Stimulated activated CD8-positive, alpha-beta memory T cell treated with anti-CD3 and anti-CD28 coated beads, Interleukin-7, amount 100 ng/mL, for 4 hours (primary cell): ENCODE data around the gene ARMH4.

Experiments used
- DNase-seq, 2 donors: peaks; one replicate each; pipeline ENCODE4 v3.0.0-alpha.2; 2020; ENCODE audit warnings: low read depth in 2 of 2

ARMH4 gene

DNA sequence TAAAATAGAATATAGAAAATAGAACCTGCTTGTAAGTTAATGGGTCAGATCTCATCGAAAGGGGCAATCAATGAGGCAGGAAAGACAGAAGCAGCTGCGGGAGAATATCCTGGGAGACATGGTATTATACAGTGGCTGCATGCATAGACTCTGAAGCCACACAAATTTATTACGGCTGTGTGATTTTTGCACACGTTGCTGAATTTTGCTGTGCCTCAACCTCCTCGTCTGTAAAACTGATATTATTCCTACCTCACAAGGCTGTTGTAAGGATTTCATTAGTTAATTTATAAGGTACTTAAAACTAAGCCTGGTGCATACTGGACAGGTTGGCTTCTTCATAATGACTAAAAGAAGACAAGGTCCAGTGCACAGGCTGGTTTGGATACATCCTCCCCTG is 52.3 kb downstream of the ARMH4 start:
- DNase-seq: no peak

DNA sequence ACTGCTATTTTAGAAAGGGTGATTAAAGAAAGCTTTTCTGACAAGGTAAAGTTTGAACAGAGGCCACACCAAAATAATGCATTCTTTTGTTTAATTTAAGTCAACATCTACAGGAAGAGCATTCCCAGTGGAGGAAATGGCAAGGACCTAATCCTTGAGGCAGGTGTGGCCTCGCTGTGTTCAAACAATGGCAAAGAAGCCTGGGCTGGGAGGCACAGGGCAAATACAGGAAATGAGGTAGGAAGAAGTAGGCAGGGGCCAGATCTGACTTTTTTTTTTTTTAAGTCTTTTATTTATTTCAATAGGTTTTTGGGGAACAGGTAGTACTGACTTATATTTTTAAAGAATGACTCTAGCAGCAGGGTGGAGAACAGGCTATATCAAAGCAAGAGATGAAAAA is 53.5 kb downstream of the ARMH4 start:
- no peak for DNase-seq

DNA sequence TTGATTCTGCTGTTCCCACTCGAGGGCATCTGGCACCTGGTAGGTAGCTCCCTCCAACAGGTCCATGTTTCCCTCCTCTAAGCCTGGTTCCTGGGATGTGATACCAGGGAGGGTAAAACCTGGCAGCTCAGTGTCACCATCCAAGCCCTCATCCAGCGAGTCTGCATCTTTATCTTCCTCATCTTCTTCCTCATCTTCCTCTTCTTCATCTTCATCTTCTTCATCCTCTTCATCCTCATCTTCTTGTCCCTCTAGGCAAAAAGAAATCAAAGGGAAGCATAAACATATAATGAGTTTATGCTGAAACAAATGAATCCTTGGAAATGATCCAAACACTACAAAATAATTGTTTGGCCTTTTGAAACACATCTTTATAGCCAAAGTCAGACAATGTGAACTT is 55.3 kb downstream of the ARMH4 start:
- no peak for DNase-seq

DNA sequence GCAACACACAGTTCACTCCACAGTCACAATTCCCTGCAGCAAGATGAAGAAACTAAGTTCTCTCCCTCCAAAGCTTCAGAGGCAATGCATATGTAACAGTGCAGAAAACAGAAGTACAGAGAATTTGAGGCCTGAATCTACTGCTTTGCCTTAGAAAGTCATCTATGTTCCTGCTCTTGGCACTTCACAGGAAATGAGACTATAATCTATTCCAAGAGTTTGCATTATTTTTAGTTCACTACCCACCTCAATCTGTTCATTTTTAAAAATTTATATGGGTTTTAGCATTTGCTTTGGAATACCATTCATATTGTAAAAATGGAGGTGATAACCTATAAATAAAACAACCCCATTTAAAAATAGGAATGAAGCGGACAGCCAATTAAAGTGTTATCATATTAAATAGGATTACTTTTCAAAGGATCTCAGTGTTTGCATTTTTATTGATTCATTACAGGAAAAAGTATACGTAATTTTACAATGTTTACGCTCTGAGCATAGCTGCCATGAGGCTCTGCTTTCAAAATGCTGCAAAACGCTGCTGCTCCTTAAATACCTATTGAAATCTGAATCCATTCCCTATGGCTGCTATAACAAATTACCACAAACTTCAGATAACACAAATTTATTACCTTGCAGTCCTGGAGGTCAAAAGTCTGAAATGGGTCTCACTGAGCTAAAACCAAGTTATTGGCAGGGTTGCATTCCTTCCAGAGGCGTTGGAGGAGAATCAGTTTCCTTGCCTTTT is 60.0 kb downstream of the ARMH4 start:
- DNase-seq: no peak

DNA sequence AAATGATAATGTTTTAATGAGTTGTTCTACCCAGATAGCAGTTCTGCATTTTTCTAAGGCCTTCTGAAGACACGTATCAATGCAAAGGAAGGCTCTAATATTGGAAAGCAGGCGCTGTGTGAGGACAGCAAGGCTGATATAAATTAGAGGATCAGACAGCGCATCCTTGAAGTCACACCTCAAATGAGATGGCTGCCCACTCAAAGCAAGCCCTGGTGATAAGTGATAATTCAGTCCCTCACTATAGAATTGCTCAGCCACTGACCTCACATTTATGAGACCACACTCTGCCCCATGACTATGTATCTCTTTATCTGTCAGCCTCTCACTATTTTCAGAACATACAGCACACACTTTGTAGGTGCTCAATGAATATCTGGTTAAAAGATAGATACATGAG is 62.4 kb downstream of the ARMH4 start:
- no peak for DNase-seq

DNA sequence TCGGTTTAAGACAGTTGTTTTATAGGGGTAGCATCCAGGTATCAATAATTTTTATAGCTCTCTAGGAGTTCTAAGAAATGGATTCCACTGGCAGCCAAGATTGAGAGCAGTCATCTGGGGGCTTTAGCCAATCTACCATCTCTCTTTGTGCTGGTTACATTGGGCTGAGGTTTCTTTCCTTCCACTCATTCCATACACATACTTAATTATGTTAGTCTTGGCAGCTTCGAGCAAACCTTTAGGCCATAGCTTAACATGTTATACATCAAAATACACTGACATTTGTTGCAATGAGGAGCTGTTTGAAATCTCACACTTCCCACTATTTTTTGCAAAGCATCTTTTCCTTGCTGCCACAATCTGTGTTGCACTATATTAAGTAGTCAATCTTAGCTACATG is 63.1 kb downstream of the ARMH4 start:
- no peak for DNase-seq

DNA sequence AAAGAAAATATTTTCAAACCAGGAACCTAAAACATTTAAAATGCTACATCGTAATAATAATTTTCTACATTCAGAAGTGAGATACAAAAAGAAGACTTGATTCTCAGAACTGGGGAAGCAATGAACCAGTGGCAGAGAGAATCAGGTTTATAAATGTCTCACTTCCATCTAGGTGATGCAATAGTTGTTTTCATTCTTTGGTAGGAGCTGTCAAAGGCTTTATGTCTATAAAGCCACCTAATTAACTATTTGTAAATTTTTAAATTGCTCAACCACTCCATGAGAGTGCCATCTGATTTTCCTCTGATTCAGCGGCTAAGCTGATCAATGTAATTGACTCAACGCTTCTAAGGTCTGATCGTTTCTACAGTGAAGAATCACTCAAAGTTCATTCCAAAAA is 66.1 kb downstream of the ARMH4 start:
- DNase-seq: no peak

DNA sequence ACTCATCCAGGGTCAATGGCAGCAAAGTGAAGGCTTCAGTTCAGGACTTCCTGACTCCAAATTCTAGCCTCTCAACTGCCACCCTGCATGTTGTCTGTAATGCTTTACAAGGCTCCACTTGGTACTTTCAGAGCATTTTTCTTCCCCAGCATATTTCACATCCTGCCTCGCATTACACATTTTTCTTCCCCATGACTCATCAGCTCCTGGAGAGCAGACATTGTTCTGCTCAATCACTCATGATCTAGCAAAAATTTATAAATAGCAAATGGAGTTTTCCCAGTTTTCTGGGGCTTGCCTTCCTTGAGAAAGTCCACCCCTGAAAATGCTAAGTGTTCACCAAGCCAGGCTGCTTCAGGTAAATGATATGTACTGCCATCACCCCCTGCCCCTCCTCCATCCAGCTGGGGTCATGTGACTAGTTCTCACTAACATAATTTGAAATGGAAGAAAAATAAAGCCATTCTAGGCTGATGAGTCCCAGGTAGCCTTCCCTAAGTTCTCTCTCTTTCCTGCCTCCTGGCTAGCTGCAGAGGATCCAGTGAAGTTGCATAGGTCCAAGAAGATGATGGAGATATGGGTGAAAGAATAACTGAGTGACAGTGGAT is 69.4 kb downstream of the ARMH4 start:
- DNase-seq: no peak

DNA sequence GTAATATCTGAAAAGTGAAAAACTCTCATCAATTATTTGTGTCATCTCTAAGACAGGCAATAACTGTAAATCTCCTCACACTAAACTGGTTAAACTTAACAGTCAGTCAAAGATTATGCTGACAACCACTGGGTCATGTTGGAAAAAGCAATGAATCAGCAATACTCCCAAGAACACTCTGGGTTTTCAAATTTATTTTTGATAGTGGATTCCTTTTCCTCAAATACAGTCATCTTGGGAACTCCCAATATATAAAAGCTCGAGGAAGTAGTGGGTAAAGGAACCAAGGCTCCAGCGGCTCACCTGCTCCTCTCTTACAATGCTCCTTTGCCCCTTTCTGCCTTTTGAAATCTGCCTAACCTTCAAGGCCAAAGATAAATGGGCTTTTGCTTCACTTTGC is 70.0 kb downstream of the ARMH4 start:
- DNase-seq: no peak

DNA sequence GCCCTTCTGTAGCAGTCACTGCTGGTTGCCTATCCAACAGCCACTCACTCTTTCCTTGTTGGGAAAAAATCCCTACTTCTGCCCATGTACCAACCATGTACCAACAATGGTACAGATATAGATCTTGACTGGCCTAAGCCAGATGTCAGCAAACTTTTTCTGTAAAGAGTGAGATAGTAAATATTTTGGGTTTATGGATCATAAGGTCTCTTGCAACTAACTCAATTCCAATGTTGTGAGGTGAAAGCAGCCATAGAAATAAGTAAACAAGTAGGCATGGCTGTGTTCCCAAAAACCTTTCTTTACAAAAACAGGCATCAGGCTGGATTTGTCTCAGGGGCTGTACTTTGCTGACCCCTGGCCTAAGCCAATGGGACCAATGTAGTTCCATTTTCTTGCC is 73.5 kb downstream of the ARMH4 start:
- no peak for DNase-seq

DNA sequence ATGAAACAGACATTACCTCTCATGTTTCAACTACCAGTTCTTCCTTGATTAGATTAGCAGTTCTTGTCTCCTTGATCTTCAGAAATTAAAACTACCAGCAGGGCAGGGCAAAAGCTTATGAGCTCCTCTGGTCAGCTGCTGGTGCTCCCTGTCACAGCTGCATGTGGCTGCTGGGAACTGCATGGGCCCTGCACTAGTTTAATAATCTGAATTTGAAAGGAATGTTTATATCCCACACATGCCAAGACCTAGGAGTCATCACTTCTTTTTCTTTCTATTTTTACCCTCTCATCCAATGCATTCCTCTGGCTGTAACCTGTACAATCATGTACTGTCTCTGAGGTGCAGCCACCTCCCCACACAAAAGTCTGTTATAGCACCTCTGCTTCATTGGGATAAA is 73.9 kb downstream of the ARMH4 start:
- DNase-seq: no peak

DNA sequence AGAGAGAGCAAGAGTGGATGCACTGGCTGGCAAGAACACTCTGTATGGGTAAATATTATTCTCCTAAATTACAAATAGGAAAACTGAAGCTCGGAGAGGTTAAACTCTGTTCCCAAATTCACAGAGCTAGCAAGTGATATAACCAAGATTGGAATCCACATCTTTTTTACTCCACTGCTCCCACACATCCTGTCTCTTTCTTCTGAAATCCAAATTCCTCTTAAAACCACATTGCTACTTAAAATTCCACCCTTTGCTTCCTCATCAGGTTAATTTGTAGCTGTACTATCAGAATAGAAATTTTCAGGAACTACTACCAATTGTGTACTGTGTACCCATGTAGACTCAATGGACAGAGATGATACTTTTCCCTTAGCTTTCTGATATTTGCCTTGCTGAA is 74.4 kb downstream of the ARMH4 start:
- no peak for DNase-seq

DNA sequence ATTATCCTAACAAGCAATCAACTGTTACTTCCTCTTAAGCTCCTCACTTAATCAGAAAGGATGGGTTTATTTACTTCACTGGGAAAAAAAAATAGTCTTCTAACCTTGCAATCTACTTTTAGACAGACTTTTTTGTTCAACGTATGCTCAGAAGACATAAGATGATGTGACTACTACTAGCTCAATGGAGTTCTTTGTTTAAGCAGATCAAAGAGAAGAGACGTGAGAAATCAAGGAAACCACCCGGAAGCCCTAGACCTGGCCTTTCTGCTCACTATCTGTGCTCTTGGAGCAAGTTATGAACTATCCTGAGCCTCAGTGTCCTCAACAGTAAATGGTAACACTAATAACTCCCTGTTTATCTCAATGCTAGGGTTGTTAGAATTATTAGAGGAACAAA is 78.5 kb downstream of the ARMH4 start:
- DNase-seq: no peak

DNA sequence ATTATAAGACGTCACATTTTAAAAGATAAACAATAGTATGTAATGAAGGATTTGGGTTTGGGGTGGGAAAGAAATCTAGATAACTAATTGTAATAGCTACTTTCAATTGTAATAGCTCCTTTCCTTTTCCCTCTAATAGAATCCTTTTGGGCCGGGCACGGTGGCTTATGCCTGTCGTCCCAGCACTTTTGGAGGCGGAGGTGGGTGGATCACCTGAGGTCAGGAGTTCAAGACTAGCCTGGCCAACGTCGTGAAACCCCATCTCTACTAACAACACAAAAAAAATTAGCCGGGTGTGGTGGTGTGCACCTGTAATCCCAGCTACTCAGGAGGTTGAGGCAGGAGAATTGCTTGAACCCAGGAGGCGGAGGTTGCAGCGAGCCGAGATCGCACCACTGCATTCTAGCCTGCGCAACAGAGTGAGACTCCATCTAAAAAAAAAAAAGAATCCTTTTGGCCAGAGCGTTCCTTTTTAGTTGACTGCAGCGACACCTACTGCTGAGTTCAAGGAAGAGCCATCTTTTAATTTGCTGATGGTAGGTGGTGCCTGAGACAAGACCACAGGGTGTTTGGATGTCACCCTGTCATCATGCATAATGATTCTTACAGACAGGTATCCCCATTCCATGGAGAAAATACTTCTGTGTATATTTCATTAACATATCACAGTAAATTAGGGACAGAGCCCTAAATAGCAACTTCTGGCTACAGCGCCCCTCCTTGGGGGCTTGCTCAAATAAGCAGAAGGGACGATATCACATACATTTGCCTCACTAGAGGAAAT is 79.5 kb downstream of the ARMH4 start:
- DNase-seq: no peak

DNA sequence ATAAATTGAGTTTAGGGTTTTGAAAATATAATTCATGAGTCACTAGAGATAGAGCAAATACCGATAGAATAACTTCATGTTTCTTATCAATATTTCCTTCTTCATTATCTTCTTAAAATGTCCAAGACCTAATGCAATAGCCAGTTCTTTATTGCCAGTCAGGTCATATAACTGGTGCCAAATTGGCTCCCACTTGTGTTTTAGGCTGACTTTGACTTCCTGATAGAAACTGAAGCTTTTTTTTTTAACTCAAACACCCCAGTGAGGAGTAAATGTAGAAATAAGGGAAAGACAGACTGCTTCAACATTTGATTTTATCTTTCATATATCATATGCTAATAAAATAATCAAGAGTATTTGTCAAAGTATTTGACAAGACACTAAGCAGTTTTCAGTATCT is 80.7 kb downstream of the ARMH4 start:
- no peak for DNase-seq

DNA sequence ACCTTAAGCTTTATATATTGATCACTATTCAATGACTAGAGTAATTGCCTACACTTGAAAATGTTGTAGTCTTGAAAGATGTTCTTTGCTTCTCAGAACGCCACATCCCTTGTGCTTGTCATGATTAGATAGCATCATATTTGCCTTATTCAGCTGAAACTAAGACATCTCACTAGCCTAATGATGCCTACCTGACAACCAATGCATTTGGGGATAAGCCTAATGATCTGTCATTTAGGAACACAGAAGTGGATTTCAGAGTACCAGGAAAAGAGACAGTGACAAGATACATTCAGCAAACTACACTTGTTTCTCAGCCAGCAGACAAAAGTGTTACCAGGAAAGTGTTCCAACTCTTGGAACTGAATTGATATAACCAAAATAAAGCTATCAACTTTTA is 83.7 kb downstream of the ARMH4 start:
- DNase-seq: no peak

DNA sequence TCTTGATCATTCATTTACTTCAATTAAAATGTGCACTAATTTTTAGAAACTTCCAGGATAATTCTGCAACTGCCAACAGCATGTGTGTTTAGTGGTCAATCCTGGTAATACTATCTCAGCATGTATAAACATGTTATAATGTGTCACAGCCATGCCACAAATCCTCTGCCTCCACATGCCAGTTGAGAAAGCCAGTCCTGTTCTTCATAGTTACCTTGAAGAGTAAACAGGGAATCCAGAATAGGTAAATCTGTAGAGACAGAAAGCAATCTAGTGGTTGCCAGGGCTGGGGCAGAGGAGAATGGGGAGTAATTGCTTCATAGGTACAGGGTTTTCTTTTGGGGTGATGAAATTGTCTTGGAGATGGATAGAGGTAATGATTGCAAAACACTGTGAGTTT is 85.9 kb downstream of the ARMH4 start:
- no peak for DNase-seq

DNA sequence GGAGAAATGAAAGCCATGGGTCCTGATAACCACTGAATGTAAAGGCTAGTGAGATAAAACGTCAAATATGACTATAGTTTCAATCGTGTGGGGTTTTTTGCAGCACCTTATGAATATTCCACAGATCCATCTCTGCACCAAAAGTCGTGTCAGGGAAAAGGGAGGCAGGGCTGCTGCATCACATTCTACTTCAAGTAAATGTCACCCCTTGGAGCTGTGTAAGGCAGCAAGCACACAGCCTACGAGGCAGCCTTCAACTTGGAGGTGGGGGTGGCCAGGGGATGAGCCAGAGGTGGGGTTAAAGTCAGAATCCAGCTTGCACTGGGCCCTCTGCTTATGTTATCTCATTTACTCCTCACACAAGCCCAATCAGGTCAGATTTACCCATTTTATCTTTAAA is 90.4 kb downstream of the ARMH4 start:
- no peak for DNase-seq

DNA sequence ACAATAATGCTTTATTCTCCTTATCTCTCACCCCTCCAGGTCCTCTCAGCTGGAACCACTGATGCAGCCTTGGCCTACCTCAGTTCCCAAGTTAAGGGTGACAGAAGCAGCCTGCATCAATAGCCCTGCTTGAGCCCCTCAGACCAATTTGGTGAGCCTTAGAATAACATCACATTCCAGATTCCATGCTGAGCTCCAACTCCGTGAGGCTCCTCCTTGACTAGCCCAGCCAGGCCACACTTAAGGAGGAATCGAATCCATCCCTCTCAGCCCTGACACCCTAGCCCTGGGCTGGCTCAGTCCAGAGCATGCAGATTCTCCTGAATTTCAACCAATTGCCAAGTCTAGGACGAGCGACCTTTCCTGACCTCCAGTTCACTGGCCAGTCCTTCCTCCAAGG is 91.1 kb downstream of the ARMH4 start:
- DNase-seq: no peak

DNA sequence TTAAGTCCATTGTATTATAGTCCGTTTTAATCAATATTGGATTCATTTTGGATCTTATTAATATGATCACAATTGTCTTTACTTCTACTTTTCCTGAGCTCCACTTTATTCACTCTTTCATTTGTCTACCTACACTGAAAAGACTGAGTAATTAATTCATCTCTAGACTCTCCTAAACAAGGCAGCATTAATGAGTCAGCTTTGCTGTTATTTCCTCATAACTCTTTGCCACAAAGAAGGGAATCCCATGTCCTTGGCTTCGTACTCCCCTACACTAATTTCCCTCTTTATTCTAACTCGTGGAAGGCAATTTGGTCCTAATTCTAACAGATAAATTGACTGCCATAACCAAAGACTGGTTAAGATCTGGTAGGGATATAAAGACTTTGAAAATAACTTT is 91.9 kb downstream of the ARMH4 start:
- DNase-seq: no peak

DNA sequence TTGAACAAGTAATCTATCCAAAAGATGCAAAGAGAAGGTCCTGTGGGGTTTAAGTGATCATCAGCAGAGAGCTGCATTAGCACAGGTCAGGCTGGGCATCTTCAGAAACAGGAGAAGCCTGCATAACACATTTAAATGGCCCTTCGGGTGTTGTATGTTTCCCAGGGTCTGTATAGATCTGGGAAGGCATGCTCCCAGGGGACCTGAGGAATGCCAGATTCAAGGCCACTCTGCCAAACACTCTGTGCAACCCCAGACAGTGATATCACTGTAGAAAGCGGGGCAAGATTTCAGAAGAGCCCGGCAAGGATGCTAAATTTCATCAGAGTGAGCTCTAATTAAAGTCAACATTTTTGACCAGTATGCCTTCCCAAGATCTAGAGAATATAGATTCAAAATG is 92.9 kb downstream of the ARMH4 start:
- no peak for DNase-seq

DNA sequence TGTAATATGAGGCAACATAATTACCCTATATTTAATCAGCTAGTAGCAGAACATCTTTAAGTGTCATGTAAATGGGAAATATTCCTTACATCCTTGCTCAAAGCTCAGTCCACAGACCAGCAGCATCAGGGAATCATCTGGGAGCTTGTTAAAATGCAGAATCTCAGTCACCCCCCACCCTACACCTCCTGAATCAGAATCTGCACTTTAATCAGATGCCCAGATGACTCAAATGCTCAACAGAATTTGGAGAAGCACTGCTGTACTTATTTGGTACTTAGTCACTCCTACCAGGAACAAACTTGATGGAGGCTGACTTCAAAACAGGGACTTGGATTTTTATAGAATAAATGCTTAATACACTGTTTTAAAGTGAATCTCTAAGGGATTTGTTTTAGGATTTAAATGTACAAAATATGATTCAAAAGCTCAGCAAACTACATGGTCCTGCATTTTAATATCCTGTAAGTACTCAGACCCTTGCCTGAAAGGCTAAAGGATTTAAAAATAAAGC is 96.5 kb downstream of the ARMH4 start:
- DNase-seq: no peak

DNA sequence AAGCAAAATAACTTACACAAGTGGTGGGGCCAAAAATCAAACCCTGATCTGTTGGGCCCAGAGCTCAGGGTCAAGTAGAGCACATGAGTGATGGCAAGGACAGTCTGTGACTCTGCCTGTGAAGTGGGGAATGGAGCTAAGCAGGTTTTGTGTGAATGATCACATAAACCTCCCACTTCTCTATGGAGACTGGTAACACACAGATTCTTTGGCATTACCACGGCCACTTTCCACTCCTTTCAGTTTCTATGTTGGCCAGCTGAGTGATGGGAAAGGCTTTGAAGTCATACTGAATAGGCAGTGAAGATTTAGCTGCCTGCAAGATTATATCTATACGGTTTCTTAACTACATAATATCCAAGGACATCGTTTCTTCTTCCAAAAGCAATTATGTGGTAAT is 97.9 kb downstream of the ARMH4 start:
- DNase-seq: no peak
